Endodermal cell (in vitro differentiated cells): ENCODE results near the gene PNPO. TPM values are rescaled to one million over a fixed set of nuclear protein-coding genes. Genes with fewer than 3 reads are reported as not detected.
"Not testable (repeated sequence)": the region's sequence is repeated elsewhere in the genome, so short reads cannot be mapped to it uniquely, and the experiment has no call there.

ENCODE experiments used
- DNase-seq: peaks from one replicate; pipeline ENCODE4 v3.0.0-alpha.2; 2017
- H3K27ac ChIP-seq: 2 replicates; pipeline ENCODE4 v1.5.1; 2013; ENCODE audit warnings: mild to moderate bottlenecking, low read depth, low read length, moderate library complexity
- H3K27me3 ChIP-seq: 2 replicates; pipeline ENCODE4 v1.6.1; 2013; ENCODE audit warnings: mild to moderate bottlenecking, low read length, moderate library complexity; ENCODE audit not compliant: insufficient read depth, control insufficient read depth, poor library complexity, severe bottlenecking
- H3K36me3 ChIP-seq: 2 replicates; pipeline ENCODE4 v1.7.0; 2013; ENCODE audit warnings: mild to moderate bottlenecking, low read length, moderate library complexity; ENCODE audit not compliant: control insufficient read depth, insufficient read depth
- H3K4me1 ChIP-seq: one replicate; pipeline ENCODE4 v1.7.0; 2013; ENCODE audit warnings: low read length; ENCODE audit not compliant: control insufficient read depth, insufficient read depth
- H3K4me3 ChIP-seq: 2 replicates; pipeline ENCODE4 v1.5.1; 2013; ENCODE audit warnings: mild to moderate bottlenecking, low read length, moderate library complexity
- H3K9ac ChIP-seq: 2 replicates; pipeline ENCODE4 v1.6.1; 2013; ENCODE audit warnings: mild to moderate bottlenecking, low read length, moderate library complexity; ENCODE audit not compliant: poor library complexity, severe bottlenecking; ENCODE audit errors: extremely low read depth
- H3K9me3 ChIP-seq: 2 replicates; pipeline ENCODE4 v1.6.1; 2013; ENCODE audit warnings: mild to moderate bottlenecking, low read length, moderate library complexity; ENCODE audit not compliant: control insufficient read depth
- H3K27ac Mint-ChIP-seq: 2 replicates; pipeline ENCODE4 v1.8.0; 2020; ENCODE audit warnings: mixed read lengths
- H3K27me3 Mint-ChIP-seq: 2 replicates; pipeline ENCODE4 v1.8.0; 2021; ENCODE audit warnings: mild to moderate bottlenecking, mixed read lengths; ENCODE audit not compliant: insufficient read depth
- H3K36me3 Mint-ChIP-seq: 2 replicates; pipeline ENCODE4 v1.8.0; 2020; ENCODE audit warnings: low read depth, mixed read lengths
- H3K4me1 Mint-ChIP-seq: 2 replicates; pipeline ENCODE4 v1.8.0; 2020; ENCODE audit warnings: mixed read lengths
- H3K4me3 Mint-ChIP-seq: 2 replicates; pipeline ENCODE4 v1.8.0; 2020; ENCODE audit warnings: mild to moderate bottlenecking, moderate library complexity, mixed read lengths
- H3K9me3 Mint-ChIP-seq: 2 replicates; pipeline ENCODE4 v1.8.0; 2020; ENCODE audit warnings: mild to moderate bottlenecking, mixed read lengths
- CTCF ChIP-seq: fragments of 200-600 bp; sonication (generic); conservative IDR thresholded peaks from 2 replicates; pipeline ENCODE4 v1.5.0; 2021; ENCODE audit warnings: antibody characterized with exemption, mild to moderate bottlenecking
- WGBS, 2 experiments: methylation state at CpG; one replicate each; pipeline versions ENCODE4 v1.1.5 to v1.1.7; 2013; ENCODE audit warnings: missing lambda C conversion rate in 2 of 2, mixed read lengths in 1 of 2; ENCODE audit not compliant: insufficient coverage in 1 of 2, insufficient read length in 1 of 2; 5-methylcytosine and 5-hydroxymethylcytosine counted together
- total RNA-seq, 2 donors: library from RNA; stranded (reverse); fragmentation: NEBNext Ultra II Directional in 1 of 2; extraction: Animal tissue kit (Norgen Biotek cat#: 25700) in 1 of 2; gene quantifications; 2 replicates in 1 of 2; 3 replicates in 1 of 2; pipeline ENCODE4 v1.2.1, GENCODE V29; 2021

The PNPO gene
- total RNA-seq, 2 donors from 2014 or later: 8.5 to 10.4 TPM

DNA sequence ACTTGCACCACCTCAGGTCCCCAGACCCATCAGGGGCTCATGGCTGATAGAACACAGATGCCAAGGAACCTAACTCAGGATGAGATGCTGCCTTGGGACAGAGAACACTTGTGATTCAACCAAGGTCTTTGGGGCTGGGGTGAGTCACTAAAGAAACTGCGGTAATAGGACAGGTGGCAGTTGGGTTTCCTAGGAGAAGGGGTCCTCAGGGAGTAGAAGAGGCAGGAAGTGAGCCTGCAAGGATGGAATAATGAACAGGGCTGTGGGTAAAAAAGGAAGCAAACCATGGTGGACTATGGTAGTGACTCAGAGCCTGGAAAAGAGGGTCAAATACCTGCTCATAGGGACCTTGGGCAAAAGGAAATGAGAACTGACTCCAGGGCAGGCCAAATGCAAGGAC is 6.5 kb upstream of the PNPO start:
- no peak for DNase-seq
- Mint-ChIP-seq H3K27ac (no peak overlapping the region), H3K36me3 (no peaks in the 10 kb centered on the region), H3K4me1 (no peaks in the 10 kb centered on the region), H3K9me3 (no peaks in the 10 kb centered on the region), H3K4me3 (no peak overlapping the region), H3K27me3 (peaks cover 4% of the 10 kb centered on the region)
- H3K27me3 ChIP-seq: no peaks in the 10 kb centered on the region
- 93 to 95% methylated on average over 1 of the region's 1 CpG for WGBS, 2 experiments
- peaks cover 5% of the 10 kb centered on the region for H3K36me3 ChIP-seq
- no peak for TF ChIP-seq CTCF
- no peaks in the 10 kb centered on the region for H3K4me1 ChIP-seq
- H3K9ac ChIP-seq: no peak overlapping the region
- H3K4me3 ChIP-seq: no peak overlapping the region
- no peak overlapping the region for H3K27ac ChIP-seq
- H3K9me3 ChIP-seq: no peaks in the 10 kb centered on the region

GRCh38 chr17:47935468-47935867 is 5.9 kb upstream of the PNPO start:
- not testable (repeated sequence) for H3K27me3 Mint-ChIP-seq, H3K4me3 Mint-ChIP-seq, H3K27me3 ChIP-seq, H3K36me3 Mint-ChIP-seq, H3K9ac ChIP-seq, DNase-seq, H3K4me1 ChIP-seq, H3K27ac ChIP-seq, H3K4me3 ChIP-seq, H3K27ac Mint-ChIP-seq, H3K9me3 ChIP-seq, H3K9me3 Mint-ChIP-seq, H3K36me3 ChIP-seq, H3K4me1 Mint-ChIP-seq
- WGBS, 2 experiments: 87 to 100% methylated on average over 1 to 3 of the region's 3 CpGs

GRCh38 chr17:47935961-47936360 is 5.4 kb upstream of the PNPO start:
- Histone ChIP-seq H3K27me3 (peaks cover 3% of the 10 kb centered on the region), H3K27ac (no peak overlapping the region), H3K9ac (no peak overlapping the region), H3K4me1 (no peaks in the 10 kb centered on the region), H3K9me3 (no peaks in the 10 kb centered on the region), H3K4me3 (no peak overlapping the region), H3K36me3 (no peaks in the 10 kb centered on the region)
- Mint-ChIP-seq H3K27ac (no peak overlapping the region), H3K9me3 (peaks cover 1% of the 10 kb centered on the region), H3K4me1 (no peaks in the 10 kb centered on the region), H3K4me3 (no peak overlapping the region), H3K36me3 (no peaks in the 10 kb centered on the region), H3K27me3 (peaks cover 14% of the 10 kb centered on the region)
- no peak for TF ChIP-seq CTCF
- no peak for DNase-seq
- WGBS, 2 experiments: 92 to 97% methylated on average over 4 to 5 of the region's 5 CpGs

DNA sequence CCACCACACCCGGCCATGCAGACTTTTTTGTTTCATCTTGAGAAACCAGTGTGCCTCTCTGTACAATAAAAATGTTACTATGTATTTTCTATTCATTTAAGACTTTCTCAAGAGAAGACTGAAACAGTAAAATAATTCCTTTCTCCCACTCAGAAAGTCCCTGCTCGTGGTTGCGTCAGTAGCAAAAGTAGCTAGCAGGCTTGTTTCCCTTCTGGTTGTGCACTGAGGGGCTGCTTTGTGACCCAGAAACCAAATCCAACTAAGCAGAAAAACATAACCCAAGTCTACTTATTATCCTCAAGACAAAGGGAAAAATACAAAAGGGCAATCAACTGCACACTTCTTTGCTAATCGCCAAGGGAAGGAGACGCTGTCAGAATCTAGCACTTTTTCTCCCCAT is 3.4 kb upstream of the PNPO start:
- WGBS, 2 experiments: 94 to 100% methylated on average over 2 to 5 of the region's 5 CpGs
- no peak for TF ChIP-seq CTCF
- Histone ChIP-seq H3K27me3 (peaks cover 3% of the 10 kb centered on the region), H3K4me3 (no peak overlapping the region), H3K27ac (no peak overlapping the region), H3K36me3 (no peaks in the 10 kb centered on the region), H3K4me1 (no peaks in the 10 kb centered on the region), H3K9me3 (no peaks in the 10 kb centered on the region), H3K9ac (no peak overlapping the region)
- no peak overlapping the region for H3K4me3 Mint-ChIP-seq
- H3K9me3 Mint-ChIP-seq: peaks cover 5% of the 10 kb centered on the region
- H3K4me1 Mint-ChIP-seq: no peaks in the 10 kb centered on the region
- H3K36me3 Mint-ChIP-seq: no peaks in the 10 kb centered on the region
- H3K27ac Mint-ChIP-seq: no peak overlapping the region
- DNase-seq: no peak
- peaks cover 19% of the 10 kb centered on the region for H3K27me3 Mint-ChIP-seq
